Endothelial cell of umbilical vein (primary cell): ENCODE measurements around the gene DDIT4. TPM values are rescaled to one million over a fixed set of nuclear protein-coding genes. Genes with fewer than 3 reads are reported as not detected.

Experiments used
- BruUV-seq: library from RNA; stranded (reverse); fragments of 400-500 nt; replicated peaks from 2 replicates; lab custom pipeline; 2021; lab: Mats Ljungman, UMichigan
- CTCF ChIA-PET: fragments of 300-600, 350-600 bp; sonication (Branson Sonifier 250); formaldehyde crosslinking; loops from one replicate; lab custom pipeline; 2021; ENCODE audit warnings: antibody characterized with exemption, inconsistent platforms; lab: Charles Lee
- POLR2A ChIA-PET: fragments of 300-600, 350-600 bp; sonication (Branson Sonifier 250); formaldehyde crosslinking; loops from one replicate; lab custom pipeline; 2021; ENCODE audit warnings: antibody characterized with exemption, inconsistent platforms; lab: Charles Lee
- DNase-seq: peaks from one replicate; pipeline ENCODE4 v3.0.0-alpha.2; 2011; ENCODE audit warnings: low read depth, low spot score
- FAIRE-seq: peaks from 2 replicates; lab custom pipeline; 2011; peaks lifted over from hg19 to GRCh38; lab: Jason Lieb, UNC
- H2AFZ ChIP-seq: 2 replicates; pipeline ENCODE4 v1.6.0; 2012; ENCODE audit warnings: low read depth, low read length, control low read depth, inconsistent platforms
- H3K27ac ChIP-seq: 2 replicates; pipeline ENCODE4 v1.5.1; 2011; ENCODE audit warnings: low read depth, mild to moderate bottlenecking, control low read depth, low read length, moderate library complexity; ENCODE audit not compliant: insufficient read depth
- H3K27me3 ChIP-seq, 2 experiments: 2 replicates each; pipeline versions ENCODE4 v1.6.0 to v1.6.1; 2011; ENCODE audit warnings: low read length in 2 of 2, mixed read lengths in 1 of 2; ENCODE audit not compliant: control insufficient read depth in 2 of 2, insufficient read depth in 2 of 2
- H3K36me3 ChIP-seq, 2 experiments: 2 replicates in 1 of 2; 3 replicates in 1 of 2; pipeline ENCODE4 v1.5.1; 2011; ENCODE audit warnings: low read length in 2 of 2, mild to moderate bottlenecking in 1 of 2, moderate library complexity in 1 of 2; ENCODE audit not compliant: control insufficient read depth in 2 of 2, insufficient read depth in 2 of 2; ENCODE audit errors: extremely low read depth in 1 of 2
- H3K4me1 ChIP-seq: 3 replicates; pipeline ENCODE4 v1.5.1; 2011; ENCODE audit warnings: mild to moderate bottlenecking, low read length; ENCODE audit not compliant: control insufficient read depth, insufficient read depth; ENCODE audit errors: extremely low read depth
- H3K4me2 ChIP-seq: 2 replicates; pipeline ENCODE4 v1.6.1; 2011; ENCODE audit warnings: low read length, control low read depth, mixed read lengths; ENCODE audit not compliant: insufficient read depth
- H3K4me3 ChIP-seq, 3 experiments: fragments of 200-600 bp in 1 of 3; sonication (generic), shearing (Covaris generic) in 1 of 3; replicated peaks in 1 of 3; 2 replicates each; pipeline ENCODE4 v1.5.1; 2011 to 2016; ENCODE audit warnings: control low read depth in 3 of 3, low read length in 3 of 3, mild to moderate bottlenecking in 2 of 3, inconsistent platforms in 1 of 3, low read depth in 1 of 3, moderate library complexity in 1 of 3; ENCODE audit not compliant: insufficient read depth in 1 of 3
- H3K79me2 ChIP-seq: 2 replicates; pipeline ENCODE4 v1.6.0; 2012; ENCODE audit warnings: low read length, inconsistent platforms; ENCODE audit not compliant: control insufficient read depth, insufficient read depth
- H3K9ac ChIP-seq: replicated peaks from 2 replicates; pipeline ENCODE3; 2011; ENCODE audit warnings: low read length, control low read depth; ENCODE audit not compliant: insufficient read depth; ENCODE audit errors: extremely low read depth
- H3K9me1 ChIP-seq: replicated peaks from 3 replicates; pipeline ENCODE4 v1.6.0; 2011; ENCODE audit warnings: mild to moderate bottlenecking, low read length; ENCODE audit not compliant: control insufficient read depth, insufficient read depth; ENCODE audit errors: extremely low read depth
- H3K9me3 ChIP-seq: replicated peaks from 2 replicates; pipeline ENCODE4 v1.5.1; 2012; ENCODE audit warnings: low read length, inconsistent platforms; ENCODE audit not compliant: control insufficient read depth, insufficient read depth
- H4K20me1 ChIP-seq: replicated peaks from 2 replicates; pipeline ENCODE3; 2011; ENCODE audit warnings: mild to moderate bottlenecking, low read length; ENCODE audit not compliant: control insufficient read depth, insufficient read depth; ENCODE audit errors: extremely low read depth
- CTCF ChIP-seq, 2 donors: IDR thresholded peaks; 1 replicate in 1 of 2; 2 replicates in 1 of 2; pipeline ENCODE4 v1.5.1; 2011; ENCODE audit warnings: low read length in 2 of 2, mild to moderate bottlenecking in 2 of 2, moderate library complexity in 2 of 2, control low read depth in 1 of 2, inconsistent platforms in 1 of 2, low read depth in 1 of 2; ENCODE audit not compliant: insufficient read depth in 1 of 2; ENCODE audit errors: extremely low read depth in 1 of 2
- EZH2 ChIP-seq: IDR thresholded peaks from 2 replicates; pipeline ENCODE4 v1.6.1; 2012; ENCODE audit warnings: borderline replicate concordance, low read depth, mild to moderate bottlenecking, moderate library complexity, low read length, inconsistent platforms; ENCODE audit not compliant: severe bottlenecking
- FOS ChIP-seq: IDR thresholded peaks from 2 replicates; pipeline ENCODE4 v1.6.1; 2011; ENCODE audit warnings: mild to moderate bottlenecking, low read length, moderate library complexity, borderline replicate concordance; ENCODE audit not compliant: insufficient read depth
- GATA2 ChIP-seq: IDR thresholded peaks from 2 replicates; pipeline ENCODE4 v1.7.0; 2011; ENCODE audit warnings: low read depth, mild to moderate bottlenecking, moderate library complexity, mixed read lengths, low read length; ENCODE audit not compliant: insufficient read length, insufficient read depth
- JUN ChIP-seq: IDR thresholded peaks from 2 replicates; pipeline ENCODE4 v1.6.1; 2011; ENCODE audit warnings: borderline replicate concordance, low read depth; ENCODE audit not compliant: insufficient read length, insufficient read depth
- MYC ChIP-seq: IDR thresholded peaks from one replicate; pipeline ENCODE4 v1.6.1; 2011; ENCODE audit warnings: mild to moderate bottlenecking, low read depth, low read length
- POLR2A ChIP-seq: IDR thresholded peaks from 2 replicates; pipeline ENCODE4 v1.6.1; 2012; ENCODE audit warnings: low read depth, mild to moderate bottlenecking, control low read depth, low read length
- POLR2AphosphoS5 ChIP-seq: IDR thresholded peaks from 2 replicates; pipeline ENCODE4 v1.6.1; 2012; ENCODE audit warnings: low read depth, mild to moderate bottlenecking, control low read depth, low read length, moderate library complexity; ENCODE audit not compliant: insufficient read depth
- dilution Hi-C: fragments of 300-500 bp; cut with MboI; formaldehyde crosslinking; loops from one replicate; pipeline ENCODE4 v1.15.0; 2019; ENCODE audit warnings: low sequenced_read_pairs; ENCODE audit not compliant: extremely low pct_ligation_motif_present
- intact Hi-C: fragments of 100-400 bp; cut with micrococcal nuclease; formaldehyde crosslinking; loops from one replicate; pipeline ENCODE4 v1.10.0; 2022
- polyA plus RNA-seq, 4 experiments: library from polyadenylated mRNA; depleted of rRNA in 3 of 4; stranded (reverse) in 3 of 4; unstranded in 1 of 4; fragments of >200 nt; gene quantifications; 2 replicates each; pipeline versions ENCODE4 v1.2.1 to v1.2.3, GENCODE V29; 2011 to 2012; ENCODE audit warnings: missing spikeins in 1 of 4
- total RNA-seq: library from RNA; stranded (reverse); gene quantifications from 2 replicates; pipeline ENCODE4 v1.2.3, GENCODE V29; 2021
- TF ChIP-seq, protein P1 (sequence below): IDR thresholded peaks from 2 replicates; pipeline ENCODE4 v1.6.1; 2011; ENCODE audit not compliant: insufficient read depth, insufficient read length

Gene DDIT4
- total and polyA plus RNA-seq, 2 donors (not counting 3 experiments of a cell fraction or from before 2014, with no cell fraction given), result 60.4 to 65.3 TPM

DNA sequence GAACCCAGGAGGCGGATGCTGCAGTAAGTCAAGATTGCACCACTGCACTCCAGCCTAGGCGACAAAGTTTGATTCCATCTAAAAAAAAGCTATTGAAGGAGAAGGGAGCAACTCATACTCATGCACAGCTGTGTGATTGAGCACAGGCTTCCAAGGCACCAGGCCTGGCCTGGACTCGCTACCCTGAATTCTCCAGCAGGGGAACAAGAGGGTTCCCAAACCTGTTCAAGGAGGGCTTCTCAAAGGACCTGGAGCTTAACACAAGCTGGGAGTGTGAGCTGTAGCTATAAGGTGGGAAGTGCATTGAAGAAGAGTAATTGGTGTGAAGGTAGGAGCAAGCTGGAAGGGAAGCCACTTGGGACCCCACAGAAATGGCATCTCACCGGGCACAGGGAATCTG lies 15.1 kb upstream of the DDIT4 start:
- Histone ChIP-seq H3K9me1 (no peaks in the 10 kb centered on the region), H3K79me2 (no peaks in the 10 kb centered on the region), H3K4me2 (no peak overlapping the region), H3K4me3 (no peak overlapping the region), H3K27ac (no peak overlapping the region), H2AFZ (no peak overlapping the region), H3K9me3 (no peaks in the 10 kb centered on the region), H4K20me1 (no peaks in the 10 kb centered on the region), H3K9ac (no peak overlapping the region), H3K4me1 (peaks cover 28% of the 10 kb centered on the region), H3K36me3 (no peaks in the 10 kb centered on the region), H3K27me3 (no peaks in the 10 kb centered on the region)
- POLR2A ChIA-PET, result interaction anchor here (0.6 to 2.7 kb wide), 2 partner anchors 14 to 15 kb away, joined by 3 to 23 read pairs; partner anchors contain the start of gene DDIT4
- no TSS peak for BruUV-seq
- intact Hi-C loops (no loop called here), dilution Hi-C loops (no loop called here)
- CTCF ChIA-PET, result no interaction called here
- TF ChIP-seq FOS, result no peak
- no peak for TF ChIP-seq POLR2A
- TF ChIP-seq MYC, result no peak
- TF ChIP-seq POLR2AphosphoS5, result no peak
- TF ChIP-seq, protein P1, sequence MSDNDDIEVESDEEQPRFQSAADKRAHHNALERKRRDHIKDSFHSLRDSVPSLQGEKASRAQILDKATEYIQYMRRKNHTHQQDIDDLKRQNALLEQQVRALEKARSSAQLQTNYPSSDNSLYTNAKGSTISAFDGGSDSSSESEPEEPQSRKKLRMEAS, result no peak
- TF ChIP-seq EZH2, result no peak
- no peak for TF ChIP-seq CTCF (IDR thresholded peaks at IDR 0.05; ENCODE audit: extremely low read depth in 1 of 2, insufficient read depth in 1 of 2, low read depth in 1 of 2, low read length in 2 of 2)
- no peak for TF ChIP-seq GATA2
- TF ChIP-seq JUN, result no peak
- FAIRE-seq (no peak), DNase-seq (no peak)
